Stimulated activated CD8-positive, alpha-beta memory T cell treated with anti-CD3 and anti-CD28 coated beads, Interleukin-4, amount 100 ng/mL, for 1 hour (primary cell): ENCODE results near the gene PMS1.
"Not testable (repeated sequence)": the region's sequence is repeated elsewhere in the genome, so short reads cannot be mapped to it uniquely, and the experiment has no call there.

Experiments
- DNase-seq, 2 donors: peaks; one replicate each; pipeline ENCODE4 v3.0.0-alpha.2; 2020; ENCODE audit warnings: low read depth in 2 of 2, low spot score in 1 of 2

PMS1 gene

GRCh38 chr2:189860161-189860560 lies 75.9 kb downstream of the PMS1 start:
- no peak for DNase-seq

- no peak for DNase-seq
These were observed 78.5 kb downstream of the PMS1 start for GRCh38 chr2:189862751-189863150.

- no peak for DNase-seq
These were observed 81.6 kb downstream of the PMS1 start for GRCh38 chr2:189865826-189866225.

GRCh38 chr2:189866296-189866695 lies 82.0 kb downstream of the PMS1 start:
- no peak for DNase-seq

- DNase-seq = no peak
These were observed 84.6 kb downstream of the PMS1 start for GRCh38 chr2:189868896-189869295.

GRCh38 chr2:189870381-189871085 lies 86.3 kb downstream of the PMS1 start:
- DNase-seq = no peak

GRCh38 chr2:189873696-189874095 lies 89.4 kb downstream of the PMS1 start:
- no peak for DNase-seq

GRCh38 chr2:189874586-189875320 lies 90.5 kb downstream of the PMS1 start:
- no peak for DNase-seq

- DNase-seq = no peak
These were observed 92.0 kb downstream of the PMS1 start for GRCh38 chr2:189876271-189876670.

GRCh38 chr2:189879716-189880081 lies 95.4 kb downstream of the PMS1 start:
- DNase-seq = no peak

GRCh38 chr2:189880429-189880828 lies 96.2 kb downstream of the PMS1 start:
- DNase-seq = no peak

- no peak for DNase-seq
These were observed 96.7 kb downstream of the PMS1 start for GRCh38 chr2:189880832-189881492.

- DNase-seq = no peak
These were observed 101.1 kb downstream of the PMS1 start for GRCh38 chr2:189885368-189885767.

- DNase-seq = not testable (repeated sequence)
These were observed 108.5 kb downstream of the PMS1 start for GRCh38 chr2:189892546-189893294.

GRCh38 chr2:189896809-189897208 lies 112.6 kb downstream of the PMS1 start:
- no peak for DNase-seq

GRCh38 chr2:189899101-189899500 lies 114.9 kb downstream of the PMS1 start:
- DNase-seq = no peak

- DNase-seq = no peak
These were observed 116.5 kb downstream of the PMS1 start for GRCh38 chr2:189900726-189901125.

GRCh38 chr2:189901664-189902063 lies 117.4 kb downstream of the PMS1 start:
- no peak for DNase-seq

- no peak for DNase-seq
These were observed 129.6 kb downstream of the PMS1 start for GRCh38 chr2:189913821-189914220.

GRCh38 chr2:189916651-189917050 lies 132.4 kb downstream of the PMS1 start:
- no peak for DNase-seq
